H1 (cell line): Measurements from ENCODE around the gene FPGS. TPM values are rescaled to one million over a fixed set of nuclear protein-coding genes. Genes with fewer than 3 reads are reported as not detected.
"Not testable (repeated sequence)": the region's sequence is repeated elsewhere in the genome, so short reads cannot be mapped to it uniquely, and the experiment has no call there.

Source experiments
- CTCF ChIA-PET: fragments of 300-600 bp; sonication (Branson Sonifier 250); formaldehyde crosslinking; loops from one replicate; lab custom pipeline; 2021; ENCODE audit not compliant: partially characterized antibody; lab: Charles Lee
- POLR2A ChIA-PET: fragments of 300-600 bp; sonication (Branson Sonifier 250); formaldehyde crosslinking; loops from one replicate; lab custom pipeline; 2021; ENCODE audit warnings: inconsistent platforms; ENCODE audit not compliant: partially characterized antibody; lab: Charles Lee
- DNase-seq, 2 experiments: peaks; one replicate each; pipeline versions ENCODE4 v3.0.0 to v3.0.0-alpha.2; 2010 to 2022; ENCODE audit warnings: low spot score in 2 of 2, low read depth in 1 of 2, mixed read lengths in 1 of 2
- FAIRE-seq: peaks from 2 replicates; lab custom pipeline; 2011; peaks lifted over from hg19 to GRCh38; lab: Jason Lieb, UNC
- H2AFZ ChIP-seq: 2 replicates; pipeline ENCODE4 v1.8.1; 2012; ENCODE audit warnings: low read length, inconsistent platforms
- H2AK5ac ChIP-seq: 2 replicates; pipeline ENCODE4 v1.6.1; 2013; ENCODE audit warnings: low read depth, low read length
- H2BK120ac ChIP-seq: replicated peaks from 2 replicates; pipeline ENCODE3; 2013; ENCODE audit warnings: low read depth, low read length, inconsistent platforms
- H2BK12ac ChIP-seq: 2 replicates; pipeline ENCODE4 v1.6.1; 2013; ENCODE audit warnings: low read depth, low read length
- H2BK15ac ChIP-seq: 2 replicates; pipeline ENCODE4 v1.6.1; 2013; ENCODE audit warnings: low read length
- H2BK20ac ChIP-seq: 2 replicates; pipeline ENCODE4 v1.6.1; 2013; ENCODE audit warnings: low read length
- H2BK5ac ChIP-seq: 2 replicates; pipeline ENCODE4 v1.6.1; 2013; ENCODE audit warnings: low read depth, low read length
- H3K14ac ChIP-seq: 2 replicates; pipeline ENCODE4 v1.6.1; 2013; ENCODE audit warnings: inconsistent platforms; ENCODE audit not compliant: insufficient read length
- H3K18ac ChIP-seq: 2 replicates; pipeline ENCODE4 v1.6.1; 2013; ENCODE audit warnings: low read length; ENCODE audit errors: extremely low read depth
- H3K23ac ChIP-seq: 2 replicates; pipeline ENCODE4 v1.6.1; 2013; ENCODE audit warnings: inconsistent platforms; ENCODE audit not compliant: insufficient read length
- H3K23me2 ChIP-seq: 2 replicates; pipeline ENCODE4 v1.6.1; 2013; ENCODE audit warnings: low read depth, low read length
- H3K27ac ChIP-seq: 2 replicates; pipeline ENCODE4 v1.6.1; 2011; ENCODE audit warnings: low read depth, low read length, inconsistent platforms
- H3K27me3 ChIP-seq, 4 experiments: replicated peaks in 1 of 4; 1 replicate in 1 of 4; 2 replicates in 3 of 4; pipeline versions ENCODE4 v1.6.1 to v1.8.1; 2011 to 2013; ENCODE audit warnings: low read length in 3 of 4, mild to moderate bottlenecking in 3 of 4, inconsistent platforms in 2 of 4, mixed read lengths in 2 of 4, moderate library complexity in 1 of 4; ENCODE audit not compliant: control insufficient read depth in 3 of 4, insufficient read depth in 3 of 4; ENCODE audit errors: extremely low read depth in 1 of 4
- H3K36me3 ChIP-seq, 4 experiments: 2 replicates each; pipeline versions ENCODE4 v1.6.1 to v1.8.1; 2011 to 2013; ENCODE audit warnings: mild to moderate bottlenecking in 4 of 4, low read length in 3 of 4, moderate library complexity in 2 of 4, control low read depth in 1 of 4, inconsistent platforms in 1 of 4; ENCODE audit not compliant: insufficient read depth in 4 of 4, control insufficient read depth in 2 of 4
- H3K4ac ChIP-seq: replicated peaks from 2 replicates; pipeline ENCODE3; 2013; ENCODE audit warnings: low read length, low read depth, mixed read lengths, inconsistent platforms; ENCODE audit not compliant: insufficient read length
- H3K4me1 ChIP-seq, 4 experiments: replicated peaks in 1 of 4; 1 replicate in 1 of 4; 2 replicates in 3 of 4; pipeline versions ENCODE4 v1.6.1 to v1.8.1; 2011 to 2013; ENCODE audit warnings: low read length in 3 of 4, inconsistent platforms in 2 of 4, mixed read lengths in 1 of 4; ENCODE audit not compliant: insufficient read depth in 4 of 4, control insufficient read depth in 3 of 4
- H3K4me2 ChIP-seq, 2 experiments: 2 replicates each; pipeline versions ENCODE4 v1.6.1 to v1.8.1; 2011 to 2013; ENCODE audit warnings: low read depth in 2 of 2, low read length in 2 of 2, control low read depth in 1 of 2, inconsistent platforms in 1 of 2, mild to moderate bottlenecking in 1 of 2; ENCODE audit not compliant: insufficient read depth in 1 of 2
- H3K4me3 ChIP-seq, 4 experiments: fragments of 200-600, 300-600 bp in 1 of 4; sonication (generic), shearing (Covaris generic), sonication (Bioruptor Twin) in 1 of 4; 2 replicates each; pipeline versions ENCODE4 v1.5.1 to v1.8.1; 2011 to 2016; ENCODE audit warnings: low read length in 4 of 4, low read depth in 3 of 4, control low read depth in 2 of 4, inconsistent platforms in 2 of 4, mild to moderate bottlenecking in 2 of 4, mixed read lengths in 1 of 4, moderate library complexity in 1 of 4; ENCODE audit not compliant: insufficient read depth in 2 of 4; ENCODE audit errors: extremely low read depth in 1 of 4
- H3K56ac ChIP-seq: replicated peaks from 2 replicates; pipeline ENCODE3; 2013; ENCODE audit warnings: low read depth, mild to moderate bottlenecking, mixed read lengths, low read length, inconsistent platforms; ENCODE audit not compliant: insufficient read length
- H3K79me1 ChIP-seq: 2 replicates; pipeline ENCODE4 v1.6.1; 2013; ENCODE audit warnings: low read depth, low read length, control low read depth
- H3K79me2 ChIP-seq, 2 experiments: 2 replicates each; pipeline versions ENCODE4 v1.6.1 to v1.8.1; 2012 to 2013; ENCODE audit warnings: low read length in 2 of 2, mild to moderate bottlenecking in 2 of 2, inconsistent platforms in 1 of 2; ENCODE audit not compliant: insufficient read depth in 2 of 2, control insufficient read depth in 1 of 2
- H3K9ac ChIP-seq, 4 experiments: replicated peaks in 1 of 4; 1 replicate in 1 of 4; 2 replicates in 3 of 4; pipeline versions ENCODE4 v1.6.1 to v1.8.1; 2011 to 2013; ENCODE audit warnings: low read depth in 3 of 4, low read length in 3 of 4, control low read depth in 2 of 4, mild to moderate bottlenecking in 2 of 4, moderate library complexity in 2 of 4, inconsistent platforms in 1 of 4; ENCODE audit errors: extremely low read depth in 1 of 4
- H3K9me3 ChIP-seq, 2 experiments: 2 replicates each; pipeline versions ENCODE4 v1.6.1 to v1.8.1; 2012 to 2013; ENCODE audit warnings: mild to moderate bottlenecking in 2 of 2, moderate library complexity in 2 of 2, control low read depth in 1 of 2, inconsistent platforms in 1 of 2, low read depth in 1 of 2, low read length in 1 of 2, mixed read lengths in 1 of 2; ENCODE audit not compliant: insufficient read depth in 2 of 2
- H4K20me1 ChIP-seq, 2 experiments: replicated peaks in 1 of 2; 2 replicates each; pipeline versions ENCODE3 to v1.8.1; 2011 to 2013; ENCODE audit warnings: inconsistent platforms in 2 of 2, low read length in 2 of 2, mild to moderate bottlenecking in 1 of 2; ENCODE audit not compliant: insufficient read depth in 2 of 2, control insufficient read depth in 1 of 2
- H4K5ac ChIP-seq: 2 replicates; pipeline ENCODE4 v1.6.1; 2013; ENCODE audit warnings: low read length, low read depth, mixed read lengths, inconsistent platforms; ENCODE audit not compliant: insufficient read length
- H4K8ac ChIP-seq: 2 replicates; pipeline ENCODE4 v1.8.0; 2013; ENCODE audit warnings: mild to moderate bottlenecking, moderate library complexity, low read length, inconsistent platforms; ENCODE audit not compliant: insufficient read depth; ENCODE audit errors: extremely low read depth
- H4K91ac ChIP-seq: replicated peaks from 2 replicates; pipeline ENCODE3; 2013; ENCODE audit warnings: low read length, mixed read lengths, inconsistent platforms; ENCODE audit not compliant: insufficient read length
- WGBS, 2 experiments: shearing (Covaris generic) in 1 of 2; methylation state at CpG; one replicate each; pipeline versions ENCODE4 v1.1.6 to v1.1.7; 2013 to 2015; ENCODE audit warnings: low lambda C conversion rate in 2 of 2, mixed read lengths in 2 of 2, inconsistent platforms in 1 of 2, low coverage in 1 of 2, missing lambda C conversion rate in 1 of 2; ENCODE audit not compliant: insufficient replicate concordance in 2 of 2, insufficient coverage in 1 of 2, insufficient read length in 1 of 2; ENCODE audit errors: extremely low coverage in 1 of 2, missing lambda C conversion rate in 1 of 2; 5-methylcytosine and 5-hydroxymethylcytosine counted together
- polyA plus RNA-seq, 7 experiments: library from polyadenylated mRNA; depleted of rRNA in 3 of 7; stranded (reverse) in 5 of 7; unstranded in 2 of 7; fragments of >200 nt in 5 of 7; fragments of 200-250 nt in 2 of 7; gene quantifications; 1 replicate in 5 of 7; 2 replicates in 1 of 7; 4 replicates in 1 of 7; pipeline versions ENCODE4 v1.2.1 to v1.2.3, GENCODE V29; 2011 to 2013; ENCODE audit warnings: missing spikeins in 2 of 7, mixed read lengths in 2 of 7
- total RNA-seq: library from RNA; stranded (reverse); fragmentation: NEBNext Ultra II Directional; extraction: Animal tissue kit (Norgen Biotek cat#: 25700); gene quantifications from 2 replicates; pipeline ENCODE4 v1.2.1, GENCODE V29; 2021

FPGS gene
- total and polyA plus RNA-seq, 2 of the 8 experiments (the other 6 are each of a cell fraction or from before 2014, with no cell fraction given), result 62.4 to 83.0 TPM

- H3K79me1 ChIP-seq, H3K9ac ChIP-seq, H2BK5ac ChIP-seq, H3K18ac ChIP-seq, H2AFZ ChIP-seq, H3K36me3 ChIP-seq, H4K8ac ChIP-seq, H4K5ac ChIP-seq, H4K20me1 ChIP-seq, H3K27ac ChIP-seq, H3K23ac ChIP-seq, H3K56ac ChIP-seq, H3K79me2 ChIP-seq, DNase-seq, H3K4me2 ChIP-seq, FAIRE-seq, H3K14ac ChIP-seq, H3K4me3 ChIP-seq, H3K4ac ChIP-seq, H2AK5ac ChIP-seq, H2BK120ac ChIP-seq, H2BK15ac ChIP-seq, H3K23me2 ChIP-seq, H3K9me3 ChIP-seq, H3K27me3 ChIP-seq: not testable (repeated sequence)
- peaks cover 0 to 24% (median 15%) of the 10 kb centered on the region in 4 experiments; a peak in 6 of 7 replicates for H3K4me1 ChIP-seq
- H2BK20ac ChIP-seq, result 0 out of 2 replicates have a peak overlapping the region, but pooled peaks have one; percentile 61
- peak overlapping the region; percentile 31 for H4K91ac ChIP-seq
- POLR2A ChIA-PET, result interaction anchor here (1.2 kb wide), 1 partner anchor 9 kb away, joined by 3 read pairs; no protein-coding TSS in a partner anchor
- H2BK12ac ChIP-seq, result peak overlapping the region; percentile 87; the same call in 1 of the 2 replicates
- CTCF ChIA-PET, result interaction anchor here (1.0 to 16.2 kb wide), 8 partner anchors 12 to 140 kb away, joined by 3 to 227 read pairs (median 4); partner anchors contain the start of gene TOR2A
- WGBS, 2 experiments, result 85% methylated on average over 9 of the region's 9 CpGs; no CpG with 5 or more reads in 1 of the 2 experiments
These were observed 21.8 kb upstream of the FPGS start for GRCh38 chr9:127780909-127781308.
